Common myeloid progenitor, CD34-positive (primary cell): ENCODE results near the gene GADD45G.

Experiments used
- CTCF ChIA-PET: fragments of 350-600 bp; sonication (Branson Sonifier 250); formaldehyde crosslinking; loops from one replicate; lab custom pipeline; 2021; ENCODE audit warnings: antibody characterized with exemption; lab: Charles Lee
- POLR2A ChIA-PET: fragments of 350-600 bp; sonication (Branson Sonifier 250); formaldehyde crosslinking; loops from one replicate; lab custom pipeline; 2021; ENCODE audit warnings: antibody characterized with exemption; lab: Charles Lee
- DNase-seq, 3 donors: peaks; one replicate each; pipeline versions ENCODE4 v3.0.0 to v3.0.0-alpha.2; 2013
- H3K27ac ChIP-seq, 2 experiments: 1 replicate in 1 of 2; 2 replicates in 1 of 2; pipeline ENCODE4 v1.7.0; 2013; ENCODE audit warnings: inconsistent platforms in 2 of 2, low read length in 2 of 2, mild to moderate bottlenecking in 2 of 2, low read depth in 1 of 2, moderate library complexity in 1 of 2; ENCODE audit not compliant: severe bottlenecking in 2 of 2, insufficient read depth in 1 of 2, poor library complexity in 1 of 2
- H3K27me3 ChIP-seq, 5 experiments: replicated peaks in 2 of 5; 1 replicate in 3 of 5; 2 replicates in 2 of 5; pipeline versions ENCODE4 v1.6.1 to v1.7.0; 2013; ENCODE audit warnings: low read length in 4 of 5, mild to moderate bottlenecking in 2 of 5, moderate library complexity in 2 of 5, inconsistent platforms in 1 of 5; ENCODE audit not compliant: insufficient read depth in 5 of 5, control insufficient read depth in 4 of 5
- H3K36me3 ChIP-seq, 4 experiments: 1 replicate in 2 of 4; 2 replicates in 2 of 4; pipeline versions ENCODE4 v1.6.1 to v1.7.0; 2013; ENCODE audit warnings: low read length in 3 of 4, control low read depth in 1 of 4, mild to moderate bottlenecking in 1 of 4; ENCODE audit not compliant: control insufficient read depth in 4 of 4, insufficient read depth in 4 of 4
- H3K4me1 ChIP-seq, 4 experiments: 1 replicate in 3 of 4; 2 replicates in 1 of 4; pipeline versions ENCODE4 v1.6.1 to v1.7.1; 2013; ENCODE audit warnings: low read length in 3 of 4, mild to moderate bottlenecking in 3 of 4, control low read depth in 1 of 4, inconsistent platforms in 1 of 4, moderate library complexity in 1 of 4; ENCODE audit not compliant: control insufficient read depth in 4 of 4, insufficient read depth in 4 of 4; ENCODE audit errors: control extremely low read depth in 1 of 4
- H3K4me3 ChIP-seq, 7 experiments: 1 replicate in 4 of 7; 2 replicates in 3 of 7; pipeline versions ENCODE4 v1.5.1 to v1.7.0; 2013; ENCODE audit warnings: mild to moderate bottlenecking in 7 of 7, low read length in 6 of 7, moderate library complexity in 6 of 7, inconsistent platforms in 2 of 7, low read depth in 2 of 7, control low read depth in 1 of 7; ENCODE audit not compliant: insufficient read depth in 4 of 7, control insufficient read depth in 1 of 7; ENCODE audit errors: extremely low read depth in 1 of 7
- H3K9me3 ChIP-seq, 5 experiments: 1 replicate in 4 of 5; 2 replicates in 1 of 5; pipeline versions ENCODE4 v1.6.1 to v1.7.1; 2013; ENCODE audit warnings: low read length in 4 of 5, mild to moderate bottlenecking in 2 of 5, inconsistent platforms in 1 of 5, low read depth in 1 of 5, moderate library complexity in 1 of 5; ENCODE audit not compliant: control insufficient read depth in 4 of 5, insufficient read depth in 2 of 5; ENCODE audit errors: control extremely low read depth in 1 of 5
- WGBS: methylation state at CpG from one replicate; pipeline ENCODE4 v1.1.5; 2013; ENCODE audit not compliant: insufficient coverage; 5-methylcytosine and 5-hydroxymethylcytosine counted together

The GADD45G gene

DNA sequence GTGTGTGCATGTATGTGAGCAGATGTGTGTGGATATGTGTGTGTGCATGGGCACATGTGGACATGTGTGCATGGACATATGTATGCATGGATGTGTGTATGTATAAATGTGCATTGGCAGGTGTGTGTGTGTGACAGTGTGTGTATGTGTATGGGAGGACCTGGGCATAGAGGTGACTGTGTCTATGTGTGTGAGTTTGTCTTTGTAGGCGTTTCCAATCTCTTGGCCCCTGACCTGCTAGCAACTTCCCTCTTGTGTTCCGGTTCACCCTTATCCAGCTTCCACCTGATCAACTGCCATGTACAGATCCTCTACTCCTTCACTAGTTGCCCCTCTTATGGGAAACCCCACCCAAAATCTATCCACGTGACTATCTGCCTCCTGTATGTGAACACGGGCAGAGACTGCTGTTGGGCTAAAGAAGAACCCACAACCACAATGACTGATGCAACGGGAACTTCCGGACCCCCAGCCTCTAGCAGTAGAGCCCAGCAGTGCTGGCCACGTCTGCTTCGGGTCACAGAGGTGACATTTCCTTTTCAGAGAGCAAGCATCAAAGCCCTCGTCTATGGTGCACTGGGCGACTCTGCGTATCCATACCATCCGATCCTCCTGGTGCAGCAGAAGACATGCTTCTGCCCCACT is 24.9 kb upstream of the GADD45G start:
- Histone ChIP-seq H3K4me3 (peak overlapping the region in 1 of 7 experiments; percentile 19), H3K9me3 (peaks cover 0 to 10% (median 0%) of the 10 kb centered on the region in 5 experiments), H3K27me3 (no peaks in the 10 kb centered on the region), H3K27ac (peak overlapping the region; percentile 42 to 46), H3K36me3 (no peaks in the 10 kb centered on the region), H3K4me1 (peaks cover 4 to 24% (median 17%) of the 10 kb centered on the region in 4 experiments)
- WGBS = 39% methylated on average over 12 of the region's 12 CpGs
- peak; percentile 88 to 99 (median 97) for DNase-seq
- CTCF ChIA-PET = interaction anchor here (1.0 to 6.5 kb wide), 7 partner anchors 10 to 522 kb away, joined by 3 to 63 read pairs (median 5); no protein-coding TSS in a partner anchor
- POLR2A ChIA-PET = interaction anchor here (0.6 to 1.0 kb wide), 2 partner anchors 25 to 561 kb away, joined by 3 to 4 read pairs; partner anchors contain the start of gene GADD45G

DNA sequence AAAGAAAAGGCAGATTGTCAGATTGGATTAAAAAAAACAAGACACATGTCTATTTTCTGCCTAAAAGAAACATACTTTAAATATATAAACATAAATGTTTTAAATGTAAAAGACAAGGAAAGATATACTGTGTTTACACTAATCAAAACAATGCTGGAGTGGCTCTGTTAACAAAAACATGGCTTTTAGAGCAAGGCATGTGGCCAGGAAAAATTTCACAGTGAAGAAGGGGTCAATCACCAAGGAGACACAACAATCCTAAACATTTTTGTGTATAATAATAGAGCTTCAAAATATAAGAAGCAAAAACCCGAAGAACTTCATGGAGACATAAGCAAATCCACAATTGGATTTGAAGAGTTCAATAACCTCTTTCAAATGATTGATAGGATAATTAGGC is 18.5 kb upstream of the GADD45G start:
- Histone ChIP-seq H3K27ac (no peak overlapping the region), H3K4me1 (no peaks in the 10 kb centered on the region), H3K9me3 (peaks cover 0 to 7% (median 0%) of the 10 kb centered on the region in 5 experiments), H3K27me3 (no peaks in the 10 kb centered on the region), H3K36me3 (no peaks in the 10 kb centered on the region), H3K4me3 (no peak overlapping the region)
- POLR2A ChIA-PET = no interaction called here
- no peak for DNase-seq
- no CpG with 5 or more reads among the region's 1 CpG for WGBS
- CTCF ChIA-PET = interaction anchor here (0.9 to 3.4 kb wide), 5 partner anchors 9 to 513 kb away, joined by 3 to 12 read pairs (median 4); no protein-coding TSS in a partner anchor

DNA sequence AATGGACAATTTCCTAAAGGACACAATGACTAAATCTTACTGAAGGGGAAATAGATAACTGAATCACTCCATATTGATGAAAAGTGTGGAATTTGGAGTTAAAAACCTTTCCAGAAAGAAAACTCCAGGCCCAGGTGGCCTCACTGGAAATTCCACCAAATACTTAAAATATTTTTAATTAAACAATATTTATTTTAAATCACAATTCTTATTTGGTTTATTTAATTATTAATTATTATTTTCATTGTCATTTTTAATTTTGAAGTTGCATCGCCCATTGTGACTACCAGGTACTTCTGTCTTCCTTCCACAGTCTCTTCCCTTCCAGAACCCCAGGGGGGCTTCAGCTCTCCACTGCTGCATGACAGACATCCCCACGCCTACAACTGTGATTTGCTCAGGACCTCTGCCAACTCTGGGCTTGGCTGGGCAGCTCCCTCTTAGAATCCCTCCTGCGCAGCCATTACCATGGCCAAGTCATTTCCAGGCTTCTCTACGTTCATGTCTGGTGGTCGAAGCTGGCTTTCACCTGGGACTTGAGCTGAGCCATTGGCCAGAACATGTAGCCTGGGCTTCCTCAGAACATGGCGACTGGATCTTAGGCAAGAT is 16.4 kb upstream of the GADD45G start:
- ChIA-PET POLR2A (no interaction called here), CTCF (interaction anchor here (2.3 to 4.0 kb wide), 2 partner anchors 9 to 13 kb away, joined by 8 to 19 read pairs; no protein-coding TSS in a partner anchor)
- Histone ChIP-seq H3K9me3 (peaks cover 0 to 7% (median 0%) of the 10 kb centered on the region in 5 experiments), H3K27me3 (no peaks in the 10 kb centered on the region), H3K27ac (no peak overlapping the region), H3K4me1 (no peaks in the 10 kb centered on the region), H3K36me3 (no peaks in the 10 kb centered on the region), H3K4me3 (no peak overlapping the region)
- no peak for DNase-seq
- 98% methylated on average over 5 of the region's 6 CpGs for WGBS

DNA sequence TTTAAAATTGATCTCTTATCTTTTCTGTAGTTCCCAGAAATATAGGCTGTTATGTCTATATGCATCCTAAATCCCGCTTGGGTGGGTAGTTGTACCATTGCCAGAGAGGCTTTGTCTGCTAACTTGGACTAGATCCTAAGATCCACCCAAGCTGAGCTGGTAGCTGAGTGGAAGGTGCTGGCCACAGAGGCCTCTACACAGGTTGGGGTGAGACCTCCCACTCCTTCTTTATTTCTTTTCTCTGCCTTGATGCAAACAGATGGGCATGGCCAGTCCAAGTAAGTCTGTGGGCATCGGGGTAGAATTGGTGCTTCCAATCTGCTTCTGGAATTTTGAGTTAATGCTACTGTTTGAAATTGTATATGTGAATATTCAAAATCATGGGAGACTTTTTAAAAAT is 14.4 kb upstream of the GADD45G start:
- Histone ChIP-seq H3K4me1 (peaks cover 0 to 4% (median 0%) of the 10 kb centered on the region in 4 experiments), H3K27me3 (no peaks in the 10 kb centered on the region), H3K36me3 (no peaks in the 10 kb centered on the region), H3K4me3 (no peak overlapping the region), H3K27ac (no peak overlapping the region), H3K9me3 (no peaks in the 10 kb centered on the region)
- ChIA-PET POLR2A (no interaction called here), CTCF (interaction anchor here (1.6 to 5.2 kb wide), 3 partner anchors 11 to 14 kb away, joined by 4 to 37 read pairs (median 19); no protein-coding TSS in a partner anchor)
- 100% methylated on average over 1 of the region's 2 CpGs for WGBS
- DNase-seq = no peak

DNA sequence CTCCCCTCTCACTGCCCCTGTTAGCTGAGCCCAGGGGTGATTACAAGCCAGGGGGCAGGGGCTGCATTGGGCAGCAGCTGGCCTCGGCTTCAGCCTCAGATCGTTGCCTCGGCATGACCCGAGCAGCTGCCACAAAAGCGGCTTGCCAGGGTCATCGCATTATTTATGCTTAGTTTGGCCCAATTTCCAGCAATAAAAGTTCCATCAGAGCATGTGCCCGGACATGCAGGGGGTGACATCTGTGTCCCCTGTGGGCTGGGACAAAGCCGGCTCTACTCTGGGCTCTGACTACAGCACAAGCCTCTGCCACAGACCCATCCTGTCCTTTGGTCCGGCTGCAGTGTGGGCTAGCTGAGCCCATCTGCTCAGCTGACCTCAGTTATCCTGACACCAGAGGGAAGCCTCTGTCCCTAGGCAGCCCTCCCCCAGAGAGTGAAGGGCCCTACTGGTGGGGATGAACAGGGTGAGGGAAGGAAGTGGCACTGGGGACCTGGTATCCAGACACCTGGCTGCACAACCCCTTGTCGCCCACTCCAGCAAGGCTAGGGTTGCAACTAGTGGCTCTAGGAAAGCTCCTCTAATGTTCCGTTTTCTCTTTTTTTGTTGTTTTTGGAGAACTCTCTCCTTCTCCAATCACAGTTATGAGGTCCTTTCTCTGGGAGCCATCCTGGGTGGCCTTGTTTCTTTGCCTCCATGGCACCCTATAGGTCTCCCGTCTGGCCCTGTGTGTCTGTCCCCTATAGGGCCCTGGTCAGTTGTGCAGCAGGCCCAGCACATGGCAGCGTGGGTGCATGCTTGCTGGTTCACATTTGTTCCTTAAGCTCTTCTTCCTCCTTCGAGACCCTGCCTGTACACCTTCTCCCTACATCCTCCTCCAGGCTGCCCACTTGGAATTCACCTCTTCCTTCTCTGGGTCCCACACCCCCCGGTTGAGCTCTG is 13.3 kb upstream of the GADD45G start:
- POLR2A ChIA-PET = interaction anchor here (0.6 kb wide), 1 partner anchor 145 kb away, joined by 3 read pairs; no protein-coding TSS in a partner anchor
- Histone ChIP-seq H3K9me3 (no peaks in the 10 kb centered on the region), H3K27ac (no peak overlapping the region), H3K4me3 (no peak overlapping the region), H3K36me3 (no peaks in the 10 kb centered on the region), H3K4me1 (peaks cover 0 to 4% (median under 1%) of the 10 kb centered on the region in 4 experiments), H3K27me3 (no peaks in the 10 kb centered on the region)
- 95% methylated on average over 13 of the region's 15 CpGs for WGBS
- no peak for DNase-seq
- CTCF ChIA-PET = interaction anchor here (1.5 to 16.7 kb wide), 8 partner anchors 9 to 512 kb away, joined by 3 to 323 read pairs (median 26); no protein-coding TSS in a partner anchor

DNA sequence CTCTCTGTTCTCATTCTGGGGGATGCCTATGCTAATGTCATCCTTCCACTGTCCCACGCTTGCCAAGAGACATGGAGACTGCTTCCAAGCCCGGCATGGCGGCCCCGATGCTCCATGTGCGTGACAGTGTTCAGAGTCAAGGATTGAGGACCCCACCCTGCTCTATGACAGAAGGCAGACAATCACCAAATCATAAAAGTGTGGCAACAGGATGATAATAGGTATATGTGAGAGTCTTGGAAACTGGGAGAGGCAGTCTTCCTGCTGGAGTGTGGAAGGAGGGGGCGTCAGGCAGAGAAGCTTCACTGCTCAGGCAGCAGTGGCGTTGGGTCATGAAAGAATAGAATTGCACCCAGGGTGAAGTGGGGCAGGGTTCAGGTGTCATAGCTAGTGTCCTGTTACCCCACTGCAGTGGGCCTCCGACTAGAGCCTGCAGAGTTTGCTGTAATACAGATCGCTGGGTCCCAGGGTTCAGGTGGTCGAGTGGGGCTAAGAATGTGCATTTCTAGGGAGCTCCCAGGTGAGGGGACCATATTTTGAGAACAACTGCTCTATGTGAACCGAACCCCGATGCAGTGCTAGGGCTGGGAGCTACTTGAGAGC is 12.5 kb upstream of the GADD45G start:
- Histone ChIP-seq H3K9me3 (no peaks in the 10 kb centered on the region), H3K27me3 (no peaks in the 10 kb centered on the region), H3K4me1 (peaks cover 0 to 8% (median 4%) of the 10 kb centered on the region in 4 experiments), H3K4me3 (no peak overlapping the region), H3K27ac (no peak overlapping the region), H3K36me3 (no peaks in the 10 kb centered on the region)
- POLR2A ChIA-PET = no interaction called here
- WGBS = 95% methylated on average over 9 of the region's 12 CpGs
- no peak for DNase-seq
- CTCF ChIA-PET = interaction anchor here (0.6 to 16.7 kb wide), 16 partner anchors 10 to 511 kb away, joined by 3 to 323 read pairs (median 4); no protein-coding TSS in a partner anchor
